SHP77 treated with DMSO at 0.1 percent for 48 hours (cell line): ENCODE results near the gene ZNF385A.
A peak's percentile ranks its signal among the peaks of the same experiment; 100 is the strongest.
"Not testable (repeated sequence)": the region's sequence is repeated elsewhere in the genome, so short reads cannot be mapped to it uniquely, and the experiment has no call there.

Experiments used
- DNase-seq: peaks from one replicate; lab custom pipeline; 2025; lab: John Stamatoyannopoulos, UW

ZNF385A gene

GRCh38 chr12:54355104-54355815, 29.3 kb downstream of the ZNF385A start:
- DNase-seq = no peak

- DNase-seq = not testable (repeated sequence)
Measured at GRCh38 chr12:54354271-54354670, 30.3 kb downstream of the ZNF385A start.

GRCh38 chr12:54352891-54353874, 31.4 kb downstream of the ZNF385A start:
- peak; percentile 16 for DNase-seq

- peak; percentile 23 for DNase-seq
Measured at GRCh38 chr12:54352022-54352531, 32.5 kb downstream of the ZNF385A start.

GRCh38 chr12:54351341-54351740, 33.2 kb downstream of the ZNF385A start:
- no peak for DNase-seq

GRCh38 chr12:54350743-54351142, 33.8 kb downstream of the ZNF385A start:
- DNase-seq = no peak

GRCh38 chr12:54349679-54350078, 34.9 kb downstream of the ZNF385A start:
- DNase-seq = no peak

GRCh38 chr12:54349036-54349435, 35.5 kb downstream of the ZNF385A start:
- no peak for DNase-seq

GRCh38 chr12:54341378-54342300, 42.9 kb downstream of the ZNF385A start:
- DNase-seq = no peak

GRCh38 chr12:54340846-54341245, 43.7 kb downstream of the ZNF385A start:
- no peak for DNase-seq

GRCh38 chr12:54338698-54339296, 45.7 kb downstream of the ZNF385A start:
- DNase-seq = no peak

- DNase-seq = no peak
Measured at GRCh38 chr12:54337854-54338650, 46.5 kb downstream of the ZNF385A start.

GRCh38 chr12:54337280-54337842, 47.2 kb downstream of the ZNF385A start:
- DNase-seq = no peak

- DNase-seq = no peak
Measured at GRCh38 chr12:54333420-54334034, 51.0 kb downstream of the ZNF385A start.

- DNase-seq = no peak
Measured at GRCh38 chr12:54331461-54331860, 53.1 kb downstream of the ZNF385A start.

GRCh38 chr12:54330442-54330841, 54.1 kb downstream of the ZNF385A start:
- DNase-seq = no peak

- DNase-seq = no peak
Measured at GRCh38 chr12:54329759-54330158, 54.8 kb downstream of the ZNF385A start.

GRCh38 chr12:54328595-54329337, 55.8 kb downstream of the ZNF385A start:
- DNase-seq = no peak
